Left renal pelvis (tissue), 4 donors: Measurements from ENCODE around the gene RRP1B. TPM values are rescaled to one million over a fixed set of nuclear protein-coding genes. Genes with fewer than 3 reads are reported as not detected.

Source experiments
- DNase-seq, 4 donors: peaks; one replicate each; pipeline ENCODE4 v3.0.0-alpha.2; 2013; ENCODE audit warnings: low read depth in 4 of 4, low spot score in 3 of 4
- polyA plus RNA-seq, 4 donors: library from polyadenylated mRNA; unstranded; fragments of 120-200 nt; gene quantifications; one replicate each; pipeline ENCODE4 v1.2.1, GENCODE V29; 2013; ENCODE audit not compliant: insufficient read length in 4 of 4

Gene RRP1B
- polyA plus RNA-seq, 4 donors: 30.6 to 32.4 (median 31.2) TPM

GRCh38 chr21:43737158-43737950 lies 78.0 kb downstream of the RRP1B start:
- no peak for DNase-seq

- no peak for DNase-seq
Measured at GRCh38 chr21:43739621-43740435, 80.5 kb downstream of the RRP1B start.

GRCh38 chr21:43740497-43741156 lies 81.3 kb downstream of the RRP1B start:
- DNase-seq: peak in 1 of 4 donors; percentile 54

GRCh38 chr21:43741423-43742096 lies 82.2 kb downstream of the RRP1B start:
- DNase-seq: no peak

GRCh38 chr21:43743947-43744346 lies 84.6 kb downstream of the RRP1B start:
- no peak for DNase-seq

GRCh38 chr21:43744725-43745124 lies 85.4 kb downstream of the RRP1B start:
- DNase-seq: no peak

Other genes starting within 250 kb of the RRP1B start
- gene SIK1, start 232.4 kb upstream of the RRP1B start, polyA plus RNA-seq: 1 to 10 TPM; 1.5 to 6.5 (median 4.2) TPM
- 1 to 10 TPM; 1.7 to 2.7 (median 2.1) TPM for gene HSF2BP, start 72 bp upstream of the RRP1B start, polyA plus RNA-seq
- 10 to 100 TPM; 57.7 to 87.8 (median 71.8) TPM for gene PDXK, start 59.6 kb downstream of the RRP1B start, polyA plus RNA-seq
- 10 to 100 TPM; 37.0 to 67.1 (median 44.8) TPM for gene CSTB, start 116.7 kb downstream of the RRP1B start, polyA plus RNA-seq
- gene RRP1, start 130.0 kb downstream of the RRP1B start, polyA plus RNA-seq: 10 to 100 TPM; 23.4 to 35.9 (median 28.6) TPM
- gene AGPAT3, start 205.7 kb downstream of the RRP1B start, polyA plus RNA-seq: 10 to 100 TPM; 24.3 to 69.1 (median 51.0) TPM